IPS DF 19.7 (cell line): ENCODE data around the gene MBIP.
"Not testable (repeated sequence)": the region's sequence is repeated elsewhere in the genome, so short reads cannot be mapped to it uniquely, and the experiment has no call there.

ENCODE experiments used
- DNase-seq: peaks from one replicate; pipeline ENCODE4 v3.0.0-alpha.2; 2013; ENCODE audit warnings: low read depth, low spot score

Gene MBIP, protein sequence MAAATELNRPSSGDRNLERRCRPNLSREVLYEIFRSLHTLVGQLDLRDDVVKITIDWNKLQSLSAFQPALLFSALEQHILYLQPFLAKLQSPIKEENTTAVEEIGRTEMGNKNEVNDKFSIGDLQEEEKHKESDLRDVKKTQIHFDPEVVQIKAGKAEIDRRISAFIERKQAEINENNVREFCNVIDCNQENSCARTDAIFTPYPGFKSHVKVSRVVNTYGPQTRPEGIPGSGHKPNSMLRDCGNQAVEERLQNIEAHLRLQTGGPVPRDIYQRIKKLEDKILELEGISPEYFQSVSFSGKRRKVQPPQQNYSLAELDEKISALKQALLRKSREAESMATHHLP

DNA sequence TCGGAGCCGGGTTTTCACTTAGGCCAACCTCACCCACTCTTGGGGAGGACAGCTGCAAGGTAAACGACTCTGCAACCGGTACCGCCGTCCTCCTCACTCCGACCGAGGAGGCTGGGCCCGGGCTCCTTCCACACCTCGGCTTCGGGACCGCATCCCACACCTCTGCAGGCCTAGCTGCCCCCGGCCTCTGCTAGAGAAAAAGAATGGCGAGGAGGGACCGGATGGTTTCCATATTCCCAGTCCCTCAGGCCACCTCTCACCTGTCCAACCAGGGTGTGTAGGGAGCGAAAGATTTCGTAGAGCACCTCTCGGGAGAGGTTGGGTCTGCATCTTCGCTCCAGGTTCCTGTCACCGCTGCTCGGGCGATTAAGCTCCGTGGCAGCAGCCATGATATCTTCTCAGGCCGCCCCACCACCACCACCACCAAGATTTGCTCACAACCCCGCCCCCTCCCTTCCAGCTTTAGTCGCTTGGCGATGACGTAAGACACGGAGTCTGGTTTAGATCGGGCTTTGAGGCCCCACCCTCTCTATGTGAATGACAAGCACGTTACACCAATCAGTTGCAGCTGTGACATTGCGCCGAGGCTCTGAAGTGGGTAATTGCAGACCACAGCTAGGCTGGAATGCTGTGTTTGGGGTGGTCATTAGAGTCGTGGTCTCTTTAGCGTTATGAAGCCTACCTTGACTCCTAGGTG is at the start of gene MBIP:
TSS of gene MBIP (minus strand) at position 438 of the 697 bp plus-strand sequence. CDS start at position 389, 49 bp downstream.
- DNase-seq: peak; percentile 94

DNA sequence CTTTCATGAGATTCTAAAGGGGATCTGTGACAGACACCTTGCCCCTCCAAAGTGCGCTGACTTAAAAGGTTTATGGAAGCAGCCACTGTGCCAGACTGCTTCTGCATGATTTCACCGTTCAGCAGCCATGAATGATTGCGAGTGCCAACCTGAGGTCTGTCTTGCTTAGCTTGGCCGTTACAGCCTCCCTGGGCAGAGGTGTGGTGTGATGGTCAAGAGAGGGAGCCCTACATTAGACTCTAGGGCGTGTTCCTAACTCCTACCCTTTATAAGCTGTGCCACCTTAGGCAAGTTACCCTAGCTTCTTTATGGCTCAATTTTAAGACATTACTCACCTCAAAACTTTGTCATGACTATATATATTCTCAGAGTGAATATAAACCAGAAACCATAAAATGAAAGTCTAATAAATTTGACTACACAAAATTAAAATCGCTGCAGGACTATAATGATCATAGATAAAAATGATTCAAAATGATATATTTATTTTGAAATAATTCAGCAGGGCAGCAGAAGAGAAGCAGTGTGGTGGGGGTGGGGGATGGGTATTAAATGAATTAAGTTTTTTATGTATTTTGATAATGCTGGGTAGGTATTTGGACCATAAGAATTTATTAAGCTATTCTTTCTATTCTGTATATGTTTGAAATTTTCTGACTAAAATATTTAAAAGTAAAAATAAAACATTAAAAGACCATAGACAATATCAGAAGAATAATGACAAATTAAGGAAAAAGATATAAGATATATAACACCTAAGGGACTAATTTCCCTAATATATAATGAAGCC is 47.7 kb upstream of the MBIP start:
- DNase-seq: no peak

DNA sequence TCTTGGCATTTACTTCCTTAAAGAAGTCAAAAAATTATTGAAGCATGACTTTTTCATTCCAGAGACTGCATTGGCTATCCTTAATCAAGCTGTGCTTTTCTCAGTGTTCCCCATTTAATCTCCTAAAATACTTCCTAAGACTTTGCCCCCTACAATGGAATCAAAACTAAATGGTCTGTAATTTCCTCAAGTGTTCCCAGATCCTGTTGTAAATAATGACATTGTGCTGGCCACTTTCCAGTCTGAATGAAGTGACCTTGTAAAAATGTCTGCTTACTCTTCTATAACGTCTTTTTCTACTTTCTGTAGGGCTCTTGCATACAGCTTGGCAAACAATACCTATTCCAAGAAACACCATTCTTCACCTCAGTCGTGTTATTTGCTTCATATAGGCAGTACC is 45.3 kb upstream of the MBIP start:
- no peak for DNase-seq

DNA sequence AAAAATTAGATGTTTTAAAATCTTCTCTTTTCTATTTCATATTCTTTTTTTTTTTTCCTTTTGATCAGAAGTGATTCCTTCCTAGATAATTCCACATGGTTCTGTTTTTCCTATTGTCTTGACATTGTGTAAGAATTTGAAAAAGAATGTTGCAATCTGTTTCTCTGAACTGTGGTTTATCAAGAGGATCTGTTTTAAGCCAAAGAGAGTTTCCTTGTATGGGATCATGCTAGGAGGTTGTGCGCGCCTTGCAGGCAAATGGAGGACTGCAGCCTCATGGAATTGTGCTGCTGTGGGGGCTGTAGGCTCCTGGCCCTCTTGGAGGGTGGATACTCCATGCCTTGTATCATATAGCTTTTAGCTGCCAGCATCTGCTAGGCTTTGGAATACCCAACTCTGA is 43.3 kb upstream of the MBIP start:
- no peak for DNase-seq

DNA sequence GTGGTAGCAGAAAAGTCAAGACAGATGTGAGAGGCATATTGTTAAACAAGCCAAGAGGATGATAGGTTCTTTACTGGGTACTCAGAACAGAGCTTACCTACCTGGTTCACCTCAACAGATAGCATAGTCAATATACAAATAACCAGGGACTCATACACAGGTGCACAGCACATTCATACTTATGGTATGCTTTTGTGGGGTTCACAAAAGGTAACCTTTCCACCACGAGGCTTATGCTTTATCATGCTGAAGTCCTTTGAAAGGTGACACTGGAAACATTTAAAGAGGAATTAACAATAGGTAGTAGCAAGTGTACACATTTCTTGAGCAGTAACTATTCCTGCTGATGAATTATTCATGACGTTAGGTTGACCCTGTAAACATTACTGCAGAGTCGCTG is 42.2 kb upstream of the MBIP start:
- DNase-seq: no peak

DNA sequence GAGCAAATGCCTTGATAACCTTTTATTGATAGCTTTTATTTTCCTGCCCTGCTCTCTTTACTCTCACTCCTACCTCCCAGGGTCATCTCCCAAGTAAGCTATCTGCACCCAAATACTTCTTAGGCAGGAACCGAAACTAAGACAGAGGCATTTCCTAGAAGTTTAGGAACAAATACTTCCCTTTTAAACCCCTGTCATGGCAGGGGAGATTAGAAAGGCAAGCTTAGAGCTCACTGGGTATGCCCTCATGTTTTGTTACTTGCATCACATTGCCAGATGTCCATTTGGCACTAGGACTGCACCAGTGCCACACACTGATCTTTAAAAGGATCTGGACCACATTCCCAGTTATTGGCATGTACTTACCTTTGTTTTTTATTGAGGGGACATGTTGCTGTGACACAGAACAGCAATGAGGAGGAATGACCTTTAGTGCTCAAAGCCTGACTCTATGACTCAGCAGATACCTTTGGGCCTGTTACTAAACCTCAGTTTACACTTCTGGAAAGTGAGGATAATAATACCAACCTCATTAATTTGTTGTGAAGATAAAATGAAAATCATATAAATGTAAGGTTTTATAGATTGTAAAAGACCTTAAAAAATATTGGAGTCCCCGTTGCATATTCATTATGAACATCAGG is 40.9 kb upstream of the MBIP start:
- DNase-seq: no peak

DNA sequence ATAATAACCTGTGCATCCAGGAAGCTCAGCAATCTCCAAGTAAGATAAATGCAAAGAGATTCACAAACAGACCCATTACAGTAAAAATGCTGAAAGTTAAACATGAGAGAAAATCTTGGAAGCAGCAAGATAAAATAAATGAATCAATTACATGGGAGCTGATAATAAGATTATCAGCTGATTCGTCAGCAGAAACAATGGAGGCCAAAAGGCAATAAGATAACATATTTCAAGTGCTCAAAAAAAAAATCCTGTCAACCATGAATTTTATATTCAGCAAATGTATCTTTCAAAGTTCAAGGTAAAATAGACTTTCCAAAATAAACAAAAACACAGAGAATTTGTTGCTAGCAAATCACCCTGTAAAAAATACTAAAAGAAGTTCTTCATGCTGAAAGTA is 36.4 kb upstream of the MBIP start:
- no peak for DNase-seq

DNA sequence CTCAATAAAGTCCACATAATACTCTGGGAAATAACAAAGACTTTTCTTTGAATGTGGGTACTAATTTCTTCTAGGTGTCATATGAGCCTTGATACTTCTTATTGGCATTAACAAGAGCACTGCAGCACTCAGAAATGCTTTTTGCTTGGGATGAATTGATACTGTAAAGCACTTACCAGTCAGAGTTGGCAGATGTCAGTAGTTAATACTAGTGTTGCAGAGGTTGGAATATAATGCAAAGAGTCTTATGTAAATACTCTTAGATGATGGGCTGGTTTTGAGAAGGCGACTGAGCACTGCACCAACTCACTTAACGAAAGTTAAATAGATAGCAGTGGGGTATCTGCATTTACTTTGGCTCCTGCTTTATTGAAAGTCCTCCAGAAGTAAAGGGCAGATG is 25.6 kb upstream of the MBIP start:
- DNase-seq: no peak

DNA sequence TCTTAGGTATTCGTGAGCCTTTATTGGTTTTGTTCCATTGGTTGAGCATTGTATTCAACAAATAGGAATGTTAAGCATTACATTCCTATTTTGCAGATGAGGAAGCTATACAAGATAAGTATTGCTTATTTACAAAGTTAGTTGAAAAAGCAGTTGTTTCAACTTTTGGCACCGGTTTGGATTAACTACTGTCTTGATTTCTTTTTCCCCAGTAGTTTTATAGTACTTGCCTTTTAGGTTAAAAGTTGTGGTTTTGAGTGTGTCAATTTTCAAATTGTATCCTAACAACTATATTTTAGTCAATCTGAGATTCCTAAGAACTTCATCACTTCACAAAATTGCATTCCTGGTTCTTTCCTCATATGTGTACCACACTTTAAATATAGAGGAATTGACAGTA is 23.8 kb upstream of the MBIP start:
- DNase-seq: no peak

DNA sequence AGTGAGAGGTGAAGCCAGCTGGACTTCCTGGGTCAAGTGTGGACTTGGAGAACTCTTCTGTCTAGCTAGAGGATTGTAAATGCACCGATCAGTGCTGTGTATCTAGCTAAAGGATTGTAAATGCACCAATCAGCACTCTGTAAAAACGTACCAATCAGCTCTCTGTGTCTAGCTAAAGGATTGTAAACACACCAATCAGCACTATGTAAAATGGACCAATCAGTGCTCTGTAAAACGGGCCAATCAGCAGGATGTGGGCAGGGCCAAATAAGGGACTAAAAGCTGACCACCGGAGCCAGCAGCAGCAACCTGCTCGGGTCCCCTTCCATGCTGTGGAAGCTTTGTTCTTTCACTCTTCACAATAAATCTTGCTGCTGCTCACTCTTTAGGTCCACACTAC is 21.4 kb upstream of the MBIP start:
- DNase-seq: not testable (repeated sequence)

DNA sequence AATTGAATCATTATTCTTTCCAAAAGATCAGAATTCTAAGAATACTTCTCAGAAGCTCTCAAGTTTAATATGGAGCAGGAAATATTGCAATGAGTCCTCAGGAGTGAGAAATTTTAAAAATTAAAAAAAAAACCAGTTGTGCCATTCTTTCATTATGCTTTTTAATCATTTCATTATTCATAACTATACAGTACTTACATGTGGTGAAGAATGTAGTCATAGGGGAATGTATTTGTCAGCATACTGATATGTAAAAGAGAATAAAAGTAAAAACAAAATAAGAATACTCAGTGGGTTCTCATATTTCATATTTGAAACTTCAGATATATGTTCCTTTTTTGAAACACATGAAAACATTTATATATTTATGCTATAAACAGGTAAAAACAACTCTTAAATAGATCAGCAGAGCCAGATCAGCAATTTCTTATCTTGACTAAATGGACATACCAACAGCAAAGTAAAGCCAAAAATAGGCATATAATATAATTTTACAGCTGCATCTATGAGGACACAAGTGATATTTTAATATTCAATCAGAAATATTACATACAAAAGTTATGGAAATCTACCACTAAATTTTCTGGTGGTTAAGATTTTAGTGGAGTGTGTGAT is 19.9 kb upstream of the MBIP start:
- DNase-seq: no peak

DNA sequence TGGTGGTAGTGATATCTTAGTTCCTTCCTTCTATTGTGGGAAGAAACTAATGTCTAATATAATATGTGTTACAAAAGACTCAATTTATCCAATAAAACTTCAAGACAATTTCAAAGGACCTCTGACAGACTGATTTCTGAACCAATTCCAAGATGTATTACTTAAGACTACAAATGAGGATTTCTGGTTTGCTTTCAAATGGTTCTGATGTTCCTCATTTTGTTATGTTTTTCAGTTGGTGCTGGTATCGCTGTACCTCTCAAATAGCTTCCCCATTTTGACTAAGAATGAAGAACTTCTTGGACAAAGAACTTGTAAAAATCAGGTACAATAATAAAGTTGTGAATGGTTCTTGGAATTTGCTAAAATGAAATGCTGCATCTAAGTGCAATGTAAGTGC is 19.4 kb upstream of the MBIP start:
- no peak for DNase-seq

DNA sequence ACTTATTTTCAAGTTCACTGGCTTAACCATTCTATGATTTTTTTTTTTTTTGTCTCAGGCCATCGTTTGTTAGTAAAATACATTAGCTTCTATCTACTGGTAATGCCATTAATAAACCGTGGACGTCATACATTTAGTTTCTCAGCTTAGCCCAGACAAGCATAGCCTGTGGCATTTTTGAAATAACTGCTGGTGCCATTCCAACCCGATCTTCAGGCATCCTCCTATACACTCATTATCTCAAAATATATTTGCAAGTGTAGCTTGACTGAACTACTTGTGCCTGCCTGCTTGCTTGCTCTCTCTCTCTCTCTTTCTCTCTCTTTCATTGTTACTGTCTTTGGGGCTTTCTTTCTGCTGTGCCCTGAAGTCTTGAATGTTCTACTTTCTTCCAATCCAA is 12.7 kb upstream of the MBIP start:
- DNase-seq: no peak

DNA sequence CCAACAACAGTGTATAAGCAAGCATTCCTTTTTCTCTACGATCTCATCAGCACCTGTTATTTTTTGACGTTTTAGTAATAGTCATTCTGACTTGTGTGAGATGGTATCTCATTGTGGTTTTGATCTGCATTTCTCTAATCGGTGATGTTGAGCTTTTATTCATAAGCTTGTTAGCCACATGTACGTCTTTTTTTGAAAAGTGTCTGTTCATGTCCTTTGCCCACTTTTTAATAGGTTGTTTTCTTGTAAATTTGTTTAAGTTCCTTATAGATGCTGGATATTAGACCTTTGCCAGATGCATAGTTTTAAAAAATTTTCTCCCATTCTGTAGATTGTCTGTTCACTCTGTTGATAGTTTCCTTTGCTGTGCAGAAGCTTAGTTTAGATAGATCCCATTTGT is 7.1 kb upstream of the MBIP start:
- not testable (repeated sequence) for DNase-seq

DNA sequence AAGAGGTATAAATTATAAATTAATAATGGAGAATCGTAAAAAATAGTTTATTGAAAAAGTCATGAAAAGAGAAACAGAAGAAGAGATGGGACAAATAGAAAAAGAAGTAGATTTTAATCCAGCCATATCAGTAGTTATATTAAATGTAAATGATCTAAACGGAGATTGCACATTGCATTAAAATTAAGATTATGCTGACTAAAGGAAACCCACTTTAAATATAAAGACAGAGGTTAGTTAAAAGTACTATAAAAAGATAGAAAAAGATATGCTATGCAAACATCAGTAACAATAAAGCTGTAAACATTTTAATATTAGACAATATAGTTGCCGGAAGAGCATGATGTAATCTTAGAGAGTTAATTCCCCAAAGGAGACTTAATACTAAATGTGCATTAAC is 5.4 kb upstream of the MBIP start:
- no peak for DNase-seq

DNA sequence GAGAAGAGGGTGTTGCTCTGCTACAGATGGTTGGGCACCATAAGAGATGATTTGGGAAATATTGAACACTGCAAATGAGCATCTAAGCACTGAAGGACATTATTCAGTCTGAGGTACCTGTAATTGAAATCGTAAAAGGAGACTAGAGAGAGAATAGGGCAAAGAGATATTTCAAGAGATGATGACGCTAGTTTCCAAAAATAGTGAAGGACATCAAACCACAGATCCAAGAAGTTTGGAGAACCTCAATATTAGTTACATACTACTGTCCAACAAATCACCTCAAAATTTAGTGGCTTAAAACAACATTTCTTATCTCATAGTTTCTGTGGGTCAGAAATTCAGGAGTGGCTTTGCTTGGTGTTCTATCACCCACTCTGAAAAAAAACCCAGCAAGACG is 4.5 kb upstream of the MBIP start:
- no peak for DNase-seq

DNA sequence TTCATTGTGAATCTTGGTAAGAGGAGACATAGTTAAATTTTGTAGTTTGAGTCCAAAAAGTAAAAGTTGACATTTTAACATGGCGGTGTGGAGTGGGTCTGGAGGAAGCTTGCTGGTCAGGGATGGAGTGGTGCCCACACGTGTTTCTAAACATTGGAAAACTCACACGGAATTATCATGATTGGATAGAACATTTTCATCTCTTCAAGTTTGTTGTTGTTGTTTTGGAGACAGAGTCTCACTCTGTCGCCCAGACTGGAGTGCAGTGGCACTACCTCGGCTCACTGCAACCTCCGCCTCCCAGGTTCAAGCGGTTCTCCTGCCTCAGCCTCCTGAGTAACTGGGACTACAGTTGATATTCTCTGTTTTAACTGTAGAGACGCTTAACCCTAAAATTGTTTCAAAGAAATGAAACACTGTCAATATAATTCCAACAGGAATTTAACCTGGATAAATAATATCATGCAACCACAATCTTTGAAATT is 502 bp upstream of the MBIP start:
- no peak for DNase-seq

DNA sequence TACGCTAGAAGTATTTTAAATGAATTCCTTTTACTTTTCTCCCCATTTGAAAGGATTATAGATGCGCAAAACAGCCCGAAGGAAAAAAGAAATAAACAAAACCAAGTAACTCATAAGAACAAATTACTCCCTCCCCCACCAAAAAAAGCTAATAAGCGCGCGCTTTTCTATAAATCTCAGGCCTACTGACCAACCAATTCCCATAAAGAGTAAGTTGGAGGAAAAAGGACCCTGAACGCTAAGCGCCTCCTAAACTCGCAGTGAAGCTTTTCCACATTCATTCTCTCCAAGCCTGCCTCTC is 588 bp downstream of the MBIP start:
- DNase-seq: no peak

DNA sequence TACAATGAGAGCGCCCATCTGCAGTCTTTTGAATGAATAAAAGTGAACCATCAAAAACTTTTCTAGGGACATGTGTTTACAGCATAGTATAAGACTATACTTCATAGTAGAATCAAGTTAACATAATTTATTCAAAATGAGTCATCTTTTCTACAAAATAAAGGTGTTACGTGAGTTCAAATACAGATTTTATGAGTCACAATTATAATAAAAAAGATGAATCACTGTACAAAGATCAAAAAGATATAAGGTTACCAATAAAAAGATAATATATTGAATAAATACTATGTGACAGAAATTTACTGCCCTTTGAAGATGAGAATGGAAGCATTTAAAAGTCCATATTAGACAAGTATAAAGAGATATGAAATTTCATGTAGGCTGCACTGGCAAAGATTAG is 2.8 kb downstream of the MBIP start:
- DNase-seq: no peak

DNA sequence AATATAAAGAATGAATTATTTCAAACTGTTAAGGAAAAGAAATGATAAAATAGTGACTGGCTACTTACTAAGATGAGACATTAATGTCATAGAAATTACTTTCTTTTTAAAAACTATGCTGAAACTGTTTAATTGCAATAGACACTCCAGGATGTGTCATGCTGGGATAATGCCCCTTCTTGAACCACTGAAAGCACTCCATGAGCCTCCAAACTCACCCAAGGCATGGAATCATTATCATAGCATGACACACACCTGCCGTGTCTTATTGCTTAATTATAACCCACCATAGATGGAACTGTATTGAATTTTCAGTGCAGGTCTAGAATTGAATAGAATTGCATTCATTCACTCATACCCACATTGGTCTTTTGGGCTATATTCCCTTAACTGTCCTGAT is 4.3 kb downstream of the MBIP start:
- DNase-seq: no peak

DNA sequence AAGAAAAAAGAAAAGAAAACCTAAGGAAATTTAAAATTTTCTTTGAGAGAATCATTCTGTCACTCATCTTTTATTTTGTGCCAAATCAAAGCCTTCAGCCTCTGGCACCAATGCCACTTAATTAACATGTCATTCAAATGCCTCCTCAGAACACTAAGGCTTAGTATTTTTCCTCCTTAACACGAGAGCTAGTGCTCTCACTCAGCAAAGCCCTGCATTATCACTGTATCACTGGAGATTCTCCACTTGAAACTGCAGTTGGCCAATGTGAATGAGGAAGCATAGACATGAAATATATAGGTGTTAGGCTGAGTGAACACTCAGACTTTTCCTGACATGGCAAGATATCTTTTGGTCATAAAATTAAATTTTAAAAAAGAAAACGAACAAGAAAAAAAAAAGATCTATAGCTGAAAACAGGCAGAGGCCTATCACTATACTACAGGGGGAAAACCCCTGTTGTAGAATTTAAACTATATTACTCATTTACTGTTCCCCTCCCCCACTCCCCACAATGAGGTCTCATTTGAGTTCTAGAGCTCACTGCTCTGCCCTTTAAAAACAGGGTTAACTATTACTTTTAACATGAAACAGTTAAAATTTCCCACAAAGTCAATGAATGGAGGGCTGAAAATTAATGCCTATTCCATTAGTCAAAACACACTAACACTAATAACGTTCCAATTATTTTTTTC is 5.1 kb downstream of the MBIP start:
- DNase-seq: no peak
